ENCODE data around the gene CDK6. TPM values are rescaled to one million over a fixed set of nuclear protein-coding genes. Genes with fewer than 3 reads are reported as not detected.

Gene CDK6
- total and polyA plus RNA-seq, 2 of the 8 experiments (the other 6 are each of a cell fraction or from before 2014, with no cell fraction given) = 5.9 to 18.9 TPM

DNA sequence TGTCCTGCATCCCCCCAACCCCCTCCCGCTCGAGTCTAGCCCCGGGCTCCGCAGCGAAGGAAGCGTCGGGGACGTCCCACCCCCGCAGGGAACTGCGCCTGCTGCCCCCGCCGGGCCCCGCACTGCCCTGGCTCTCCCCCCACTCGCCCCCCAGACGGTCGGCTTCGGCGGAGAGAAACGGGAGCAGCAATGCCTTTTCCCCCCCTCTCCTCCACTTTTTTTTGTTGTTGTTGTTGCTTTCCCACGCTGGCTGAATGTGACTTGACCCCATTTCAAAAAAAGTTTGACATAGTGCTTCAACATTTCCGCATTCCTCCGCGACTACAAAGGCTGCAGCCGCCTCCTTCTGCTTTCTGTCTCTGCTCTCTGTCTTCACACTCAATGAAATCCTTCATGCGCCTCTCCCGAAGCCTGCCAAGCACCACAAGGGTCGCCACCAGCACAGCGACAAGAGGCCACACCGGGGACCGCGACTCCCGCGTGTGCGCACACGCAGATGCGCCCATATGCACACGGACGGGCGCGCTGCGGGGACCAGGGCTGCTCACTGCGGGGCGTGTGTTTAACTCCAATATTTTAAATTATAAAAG is 1.0 kb downstream of the CDK6 start (continued):
- TF ChIP-seq HDAC6 (IDR thresholded peaks at IDR 0.05; ENCODE audit: low read depth, low read length) = no peak
- TF ChIP-seq CHD2 (IDR thresholded peaks at IDR 0.05; ENCODE audit: low read length) = no peak
- TF ChIP-seq BACH1 (IDR thresholded peaks at IDR 0.05; ENCODE audit: low read length) = 0 out of 2 replicates have a peak, but pooled peaks have one; percentile 20
- TF ChIP-seq RBBP5 (IDR thresholded peaks at IDR 0.05; ENCODE audit: borderline replicate concordance, low read depth, low read length) = no peak
- no peak for TF ChIP-seq PHF8 (conservative IDR thresholded peaks at IDR 0.05; ENCODE audit: low read depth, low read length)
- no peak for TF ChIP-seq USF2 (IDR thresholded peaks at IDR 0.05; ENCODE audit: low read length)
- TF ChIP-seq CTCF (IDR thresholded peaks at IDR 0.05; ENCODE audit: control extremely low read depth in 1 of 3, insufficient read depth in 1 of 3, low read depth in 1 of 3, low read length in 3 of 3) = no peak
- peak; percentile 97 for TF ChIP-seq TEAD4 (IDR thresholded peaks at IDR 0.05; ENCODE audit: low read depth, low read length)
- 0 out of 2 replicates have a peak, but pooled peaks have one; percentile 12 for TF ChIP-seq YY1 (IDR thresholded peaks at IDR 0.05; ENCODE audit: low read depth, low read length)
- no peak for TF ChIP-seq SP4 (IDR thresholded peaks at IDR 0.05; ENCODE audit: low read length)
- peak; percentile 48 for TF ChIP-seq SAP30 (IDR thresholded peaks at IDR 0.05; ENCODE audit: insufficient read depth, insufficient replicate concordance, low read length)
- TF ChIP-seq SIRT6 (IDR thresholded peaks at IDR 0.05; ENCODE audit: low read length) = no peak
- no peak for TF ChIP-seq BRCA1 (IDR thresholded peaks at IDR 0.05; ENCODE audit: low read depth, low read length)
- 0 out of 4 replicates have a peak, but pooled peaks of 1 of the 2 experiments have one; percentile 5 for TF ChIP-seq RAD21 (IDR thresholded peaks at IDR 0.05 in 1 of 2, conservative IDR thresholded peaks at IDR 0.05 in 1 of 2; ENCODE audit: low read depth in 2 of 2, low read length in 2 of 2)
- no peak; a peak in 1 of 4 replicates for TF ChIP-seq HDAC2 (IDR thresholded peaks at IDR 0.05; ENCODE audit: borderline replicate concordance in 1 of 2, low read depth in 2 of 2, low read length in 2 of 2)
- no peak for TF ChIP-seq MAFK (IDR thresholded peaks at IDR 0.05; ENCODE audit: low read depth, low read length)
- no peak for TF ChIP-seq ATF2 (IDR thresholded peaks at IDR 0.05; ENCODE audit: low read length)
- TF ChIP-seq CBX8 (IDR thresholded peaks at IDR 0.05; ENCODE audit: borderline replicate concordance, low read depth, low read length) = no peak
- no peak for TF ChIP-seq SIX5 (IDR thresholded peaks at IDR 0.05; ENCODE audit: low read depth, low read length)

Data from H1 (cell line).